Natural killer cell (primary cell): ENCODE measurements around the gene MYCN. TPM values are rescaled to one million over a fixed set of nuclear protein-coding genes. Genes with fewer than 3 reads are reported as not detected.

Source experiments
- ATAC-seq, 3 donors: fragments of 150-1000 bp in 2 of 3; fragments of 200-7000 bp in 1 of 3; cut with Tn5 transposase; 1 replicate in 1 of 3; 2 replicates in 2 of 3; pipeline ENCODE4 v1.10.0; 2021; ENCODE audit warnings: mild to moderate bottlenecking in 2 of 3, moderate library complexity in 2 of 3
- DNase-seq, 2 donors: peaks; one replicate each; pipeline versions ENCODE4 v3.0.0 to v3.0.0-alpha.2; 2013 to 2021; ENCODE audit warnings: mixed read lengths in 1 of 2
- H3K27ac ChIP-seq: one replicate; pipeline ENCODE4 v1.5.1; 2013; ENCODE audit warnings: mild to moderate bottlenecking, low read length
- H3K27me3 ChIP-seq: one replicate; pipeline ENCODE4 v1.6.1; 2013; ENCODE audit warnings: low read length; ENCODE audit not compliant: control insufficient read depth, insufficient read depth
- H3K36me3 ChIP-seq: one replicate; pipeline ENCODE4 v1.6.1; 2013; ENCODE audit warnings: low read length; ENCODE audit not compliant: control insufficient read depth, insufficient read depth
- H3K4me1 ChIP-seq: one replicate; pipeline ENCODE4 v1.6.1; 2013; ENCODE audit warnings: low read length; ENCODE audit not compliant: control insufficient read depth, insufficient read depth
- H3K4me3 ChIP-seq: one replicate; pipeline ENCODE4 v1.5.1; 2013; ENCODE audit warnings: low read length
- H3K9me3 ChIP-seq: one replicate; pipeline ENCODE4 v1.6.1; 2013; ENCODE audit warnings: low read length; ENCODE audit not compliant: control insufficient read depth, insufficient read depth
- H3K27ac Mint-ChIP-seq, 2 donors: one replicate each; pipeline ENCODE4 v1.8.0; 2022; ENCODE audit warnings: mild to moderate bottlenecking in 2 of 2, mixed read lengths in 2 of 2, moderate library complexity in 1 of 2
- H3K27me3 Mint-ChIP-seq, 2 donors: one replicate each; pipeline ENCODE4 v1.8.0; 2022; ENCODE audit warnings: low read depth in 2 of 2, mixed read lengths in 2 of 2
- H3K36me3 Mint-ChIP-seq: one replicate; pipeline ENCODE4 v1.8.0; 2022; ENCODE audit warnings: mixed read lengths
- H3K4me1 Mint-ChIP-seq, 2 donors: one replicate each; pipeline ENCODE4 v1.8.0; 2022; ENCODE audit warnings: mixed read lengths in 2 of 2
- H3K4me3 Mint-ChIP-seq: one replicate; pipeline ENCODE4 v1.8.0; 2022; ENCODE audit warnings: mild to moderate bottlenecking, moderate library complexity, mixed read lengths
- H3K9me3 Mint-ChIP-seq, 2 donors: one replicate each; pipeline ENCODE4 v1.8.0; 2022; ENCODE audit warnings: mixed read lengths in 2 of 2
- CTCF ChIP-seq: fragments of 200-600 bp; IDR thresholded peaks from one replicate; pipeline ENCODE4 v1.8.0; 2022; ENCODE audit warnings: antibody characterized with exemption
- WGBS: methylation state at CpG from one replicate; pipeline ENCODE4 v1.1.7; 2013; ENCODE audit warnings: missing lambda C conversion rate; ENCODE audit not compliant: insufficient coverage; 5-methylcytosine and 5-hydroxymethylcytosine counted together
- intact Hi-C: fragments of 100-400 bp; cut with micrococcal nuclease; formaldehyde crosslinking; loops from one replicate; pipeline ENCODE4 v1.14.2; 2022
- total RNA-seq, 4 donors: library from RNA; stranded (reverse); fragments of 120-200 nt in 1 of 4; gene quantifications; one replicate each; pipeline versions ENCODE4 v1.2.3 to v1.2.4, GENCODE V29; 2013 to 2022

The MYCN gene
- total RNA-seq, 3 donors from 2014 or later (not counting 1 experiment from before 2014, with no cell fraction given): 0.18 TPM; not detected in 2

- Histone ChIP-seq H3K36me3 (no peaks in the 10 kb centered on the region), H3K4me3 (no peak overlapping the region), H3K27me3 (no peaks in the 10 kb centered on the region), H3K4me1 (no peaks in the 10 kb centered on the region), H3K27ac (no peak overlapping the region), H3K9me3 (no peaks in the 10 kb centered on the region)
- no peak for TF ChIP-seq CTCF
- H3K27me3 Mint-ChIP-seq: peaks cover 0 to 3% of the 10 kb centered on the region in 2 donors
- no peak for DNase-seq
- H3K9me3 Mint-ChIP-seq: no peaks in the 10 kb centered on the region
- no peak overlapping the region for H3K27ac Mint-ChIP-seq
- ATAC-seq: no peak
- 91% methylated on average over 10 of the region's 10 CpGs for WGBS
- no peaks in the 10 kb centered on the region for H3K4me1 Mint-ChIP-seq
- intact Hi-C loops: no loop called here
- H3K36me3 Mint-ChIP-seq: no peaks in the 10 kb centered on the region
- no peak overlapping the region for H3K4me3 Mint-ChIP-seq
Observed at GRCh38 chr2:15920696-15921095, 19.7 kb upstream of the MYCN start.

- TF ChIP-seq CTCF: no peak
- Histone ChIP-seq H3K4me3 (no peak overlapping the region), H3K27me3 (no peaks in the 10 kb centered on the region), H3K9me3 (no peaks in the 10 kb centered on the region), H3K36me3 (no peaks in the 10 kb centered on the region), H3K4me1 (no peaks in the 10 kb centered on the region), H3K27ac (no peak overlapping the region)
- H3K36me3 Mint-ChIP-seq: no peaks in the 10 kb centered on the region
- peaks cover 0 to 5% of the 10 kb centered on the region in 2 donors for H3K27me3 Mint-ChIP-seq
- ATAC-seq: no peak
- 85% methylated on average over 4 of the region's 4 CpGs for WGBS
- no peaks in the 10 kb centered on the region for H3K9me3 Mint-ChIP-seq
- H3K4me1 Mint-ChIP-seq: no peaks in the 10 kb centered on the region
- no peak overlapping the region for H3K27ac Mint-ChIP-seq
- no peak overlapping the region for H3K4me3 Mint-ChIP-seq
- no peak for DNase-seq
- intact Hi-C loops: no loop called here
Observed at GRCh38 chr2:15923597-15923996, 16.8 kb upstream of the MYCN start.

- no peaks in the 10 kb centered on the region for H3K36me3 ChIP-seq
- DNase-seq: no peak
- H3K27me3 Mint-ChIP-seq: peaks cover 0 to 5% of the 10 kb centered on the region in 2 donors
- no peak overlapping the region for H3K27ac ChIP-seq
- H3K4me3 ChIP-seq: no peak overlapping the region
- TF ChIP-seq CTCF: no peak
- no peaks in the 10 kb centered on the region for H3K4me1 Mint-ChIP-seq
- 83% methylated on average over 3 of the region's 3 CpGs for WGBS
- H3K4me1 ChIP-seq: no peaks in the 10 kb centered on the region
- H3K9me3 ChIP-seq: no peaks in the 10 kb centered on the region
- no peaks in the 10 kb centered on the region for H3K27me3 ChIP-seq
- intact Hi-C loops: no loop called here
- H3K27ac Mint-ChIP-seq: no peak overlapping the region
- no peaks in the 10 kb centered on the region for H3K36me3 Mint-ChIP-seq
- H3K4me3 Mint-ChIP-seq: no peak overlapping the region
- no peaks in the 10 kb centered on the region for H3K9me3 Mint-ChIP-seq
- no peak for ATAC-seq
Observed at GRCh38 chr2:15925819-15926218, 14.5 kb upstream of the MYCN start.

- H3K27ac ChIP-seq: no peak overlapping the region
- no peaks in the 10 kb centered on the region for H3K9me3 Mint-ChIP-seq
- no peaks in the 10 kb centered on the region for H3K4me1 ChIP-seq
- H3K4me3 ChIP-seq: no peak overlapping the region
- TF ChIP-seq CTCF: no peak
- no peaks in the 10 kb centered on the region for H3K27me3 ChIP-seq
- peaks cover 0 to 9% of the 10 kb centered on the region in 2 donors for H3K27me3 Mint-ChIP-seq
- no peak overlapping the region for H3K27ac Mint-ChIP-seq
- no peaks in the 10 kb centered on the region for H3K4me1 Mint-ChIP-seq
- no peaks in the 10 kb centered on the region for H3K36me3 Mint-ChIP-seq
- intact Hi-C loops: no loop called here
- ATAC-seq: no peak
- WGBS: 87% methylated on average over 6 of the region's 7 CpGs
- H3K4me3 Mint-ChIP-seq: no peak overlapping the region
- no peaks in the 10 kb centered on the region for H3K9me3 ChIP-seq
- no peaks in the 10 kb centered on the region for H3K36me3 ChIP-seq
- DNase-seq: no peak
Observed at GRCh38 chr2:15926252-15926651, 14.1 kb upstream of the MYCN start.
